Neural cell (in vitro differentiated cells): ENCODE results near the gene RADIL.

Experiments used
- CTCF ChIP-seq: fragments of 450-650 bp; IDR thresholded peaks from 2 replicates; pipeline ENCODE4 v1.5.1; 2014; ENCODE audit warnings: antibody characterized with exemption, mild to moderate bottlenecking, moderate library complexity; ENCODE audit not compliant: poor library complexity, severe bottlenecking
- EP300 ChIP-seq: fragments of 450-650 bp; conservative IDR thresholded peaks from 2 replicates; pipeline ENCODE4 v1.6.1; 2014; ENCODE audit warnings: antibody characterized with exemption, mild to moderate bottlenecking, moderate library complexity; ENCODE audit not compliant: poor library complexity, severe bottlenecking
- EZH2 ChIP-seq: fragments of 200-600, 300-800 bp; shearing (Covaris generic), sonication (generic); IDR thresholded peaks from 2 replicates; pipeline ENCODE4 v1.6.1; 2014; ENCODE audit warnings: antibody characterized with exemption, low read length, borderline replicate concordance, mild to moderate bottlenecking; ENCODE audit not compliant: insufficient read depth, poor library complexity, severe bottlenecking

- TF ChIP-seq EP300 (no peak), CTCF (no peak), EZH2 (no peak)
These were observed 93.0 kb downstream of the RADIL start for GRCh38 chr7:4790516-4790991.
